GM12873 (cell line): Measurements from ENCODE around the gene UBE2QL1.

Experiments
- CTCF ChIP-seq: IDR thresholded peaks from 2 replicates; pipeline ENCODE4 v1.5.1; 2012; ENCODE audit warnings: low read depth, mild to moderate bottlenecking, moderate library complexity, low read length, control low read depth; ENCODE audit not compliant: insufficient read depth; ENCODE audit errors: missing control alignments

UBE2QL1 gene

GRCh38 chr5:6457592-6457991 is 8.9 kb downstream of the UBE2QL1 start:
- no peak for TF ChIP-seq CTCF

GRCh38 chr5:6458833-6459232 is 10.2 kb downstream of the UBE2QL1 start:
- TF ChIP-seq CTCF: no peak

- TF ChIP-seq CTCF: no peak
These were observed 11.2 kb downstream of the UBE2QL1 start for GRCh38 chr5:6459896-6460295.

DNA sequence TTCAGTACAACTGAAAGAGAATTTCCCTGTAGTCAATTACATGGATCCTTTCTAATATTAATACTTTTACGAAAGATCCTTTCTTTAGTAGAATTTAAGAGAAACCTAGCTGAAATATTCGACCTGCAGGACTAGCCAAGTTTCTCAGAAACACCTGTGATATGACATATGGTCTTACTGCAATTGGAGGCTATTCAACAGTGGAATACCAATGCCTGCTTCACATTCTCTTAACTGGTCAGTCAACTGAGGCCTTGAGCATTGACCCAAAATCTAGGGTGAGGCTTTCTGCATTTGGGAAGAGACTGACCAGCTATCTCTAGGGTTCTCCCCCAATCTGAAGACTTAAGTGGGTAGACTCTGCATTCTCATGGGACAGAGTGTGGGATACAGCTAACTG is 12.3 kb downstream of the UBE2QL1 start:
- TF ChIP-seq CTCF: no peak

GRCh38 chr5:6461793-6462650 is 13.4 kb downstream of the UBE2QL1 start:
- TF ChIP-seq CTCF: no peak

DNA sequence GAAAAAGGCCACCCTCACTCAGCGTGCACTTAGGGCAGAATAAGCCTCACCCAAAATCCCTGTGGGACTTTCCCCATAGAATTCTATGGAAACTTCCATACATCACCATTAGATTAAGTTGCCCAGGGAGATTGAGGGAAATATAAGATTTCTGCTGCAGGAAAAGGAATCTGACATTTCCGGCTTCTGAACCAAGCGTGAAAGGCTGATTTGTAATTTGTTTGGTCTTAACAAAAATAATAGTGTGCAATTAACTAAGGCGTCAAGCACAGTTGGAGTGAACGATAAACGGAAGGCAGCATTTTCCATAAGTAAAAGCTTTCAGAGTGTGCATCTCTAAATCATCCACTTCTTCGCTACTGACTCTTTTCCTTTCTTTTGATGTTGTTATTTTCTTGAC is 14.0 kb downstream of the UBE2QL1 start:
- no peak for TF ChIP-seq CTCF

DNA sequence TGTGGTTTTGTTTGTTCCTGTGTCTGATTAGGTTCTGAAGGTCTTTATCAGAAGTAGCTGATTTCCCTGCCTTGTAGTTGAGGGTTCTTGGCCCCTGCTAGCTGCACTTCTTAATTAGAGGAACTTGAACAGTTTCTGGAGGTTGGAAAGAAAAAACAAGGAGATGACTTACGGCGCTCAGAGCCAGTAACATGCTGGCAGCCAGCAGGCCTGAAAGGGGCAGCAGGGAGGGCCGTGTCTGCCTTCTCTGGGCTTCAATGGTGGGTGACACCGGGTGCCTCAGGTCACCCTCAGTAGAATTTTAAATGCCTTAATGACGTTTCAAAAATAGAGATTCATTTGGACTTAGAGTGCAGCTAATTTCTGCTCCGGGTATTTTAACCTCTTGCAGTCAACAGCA is 15.8 kb downstream of the UBE2QL1 start:
- no peak for TF ChIP-seq CTCF
